ENCODE data around the gene LASP1. TPM values are rescaled to one million over a fixed set of nuclear protein-coding genes. Genes with fewer than 3 reads are reported as not detected.

LASP1 gene
- total RNA-seq, 2 donors from 2014 or later, result 70.3 to 76.1 TPM

GRCh38 chr17:38919316-38920078, 49.6 kb downstream of the LASP1 start:
- H3K4me3 ChIP-seq, result no peak overlapping the region
- peaks cover 24 to 42% of the 10 kb centered on the region in 2 donors for H3K36me3 ChIP-seq (replicated peaks in 1 of 2; ENCODE audit: insufficient read depth in 1 of 2, low read depth in 2 of 2)
- no peak overlapping the region for H3K27ac ChIP-seq
- H3K9me3 ChIP-seq, result no peaks in the 10 kb centered on the region
- TF ChIP-seq POLR2A (IDR thresholded peaks at IDR 0.05) (no peak), CTCF (IDR thresholded peaks at IDR 0.05) (no peak)
- ATAC-seq, result no peak
- WGBS, 2 donors, result 90 to 94% methylated on average over 13 to 16 of the region's 16 CpGs
- H3K4me1 ChIP-seq, result peaks cover 14% of the 10 kb centered on the region
- intact Hi-C loops (cut with DNase I), result no loop called here
- no peaks in the 10 kb centered on the region for H3K27me3 ChIP-seq
- no peak for DNase-seq

GRCh38 chr17:38920374-38921291, 50.8 kb downstream of the LASP1 start:
- intact Hi-C loops (cut with DNase I), result no loop called here
- peaks cover 16 to 31% of the 10 kb centered on the region in 2 donors for H3K36me3 ChIP-seq (replicated peaks in 1 of 2; ENCODE audit: insufficient read depth in 1 of 2, low read depth in 2 of 2)
- H3K27ac ChIP-seq, result no peak overlapping the region
- no peak overlapping the region for H3K4me3 ChIP-seq
- H3K27me3 ChIP-seq, result no peaks in the 10 kb centered on the region
- no peak for DNase-seq
- TF ChIP-seq POLR2A (IDR thresholded peaks at IDR 0.05), result no peak
- no peak for TF ChIP-seq CTCF (IDR thresholded peaks at IDR 0.05)
- H3K4me1 ChIP-seq, result peaks cover 14% of the 10 kb centered on the region
- WGBS, 2 donors, result 86 to 89% methylated on average over 7 to 8 of the region's 9 CpGs
- no peak for ATAC-seq
- H3K9me3 ChIP-seq, result no peaks in the 10 kb centered on the region

- Histone ChIP-seq H3K9me3 (no peaks in the 10 kb centered on the region), H3K36me3 (replicated peaks in 1 of 2; ENCODE audit: insufficient read depth in 1 of 2, low read depth in 2 of 2) (peaks cover 11 to 24% of the 10 kb centered on the region in 2 donors), H3K27ac (peak overlapping the region in 2 of 4 donors; percentile 52 to 64), H3K27me3 (no peaks in the 10 kb centered on the region), H3K4me1 (peaks cover 14% of the 10 kb centered on the region), H3K4me3 (no peak overlapping the region)
- TF ChIP-seq POLR2A (IDR thresholded peaks at IDR 0.05) (no peak), CTCF (IDR thresholded peaks at IDR 0.05) (no peak)
- 73 to 78% methylated on average over 13 of the region's 13 CpGs for WGBS, 2 donors
- intact Hi-C loops (cut with DNase I), result no loop called here
- ATAC-seq (peak; percentile 2), DNase-seq (no peak)
Observed at GRCh38 chr17:38921756-38922411, 52.0 kb downstream of the LASP1 start.

GRCh38 chr17:38922538-38923297, 52.9 kb downstream of the LASP1 start:
- no peaks in the 10 kb centered on the region for H3K27me3 ChIP-seq
- H3K4me1 ChIP-seq, result peaks cover 14% of the 10 kb centered on the region
- peak overlapping the region in 3 of 4 donors; percentile 20 to 64 (median 52) for H3K27ac ChIP-seq
- intact Hi-C loops (cut with DNase I), result no loop called here
- no peak overlapping the region for H3K4me3 ChIP-seq
- no peaks in the 10 kb centered on the region for H3K9me3 ChIP-seq
- peak; percentile 66 to 84 (median 84) for DNase-seq
- TF ChIP-seq CTCF (IDR thresholded peaks at IDR 0.05), result peak in 3 of 7 experiments; percentile 11 to 17 (median 12)
- no peak for TF ChIP-seq POLR2A (IDR thresholded peaks at IDR 0.05)
- WGBS, 2 donors, result 48 to 51% methylated on average over 6 of the region's 6 CpGs
- peaks cover 11 to 18% of the 10 kb centered on the region in 2 donors for H3K36me3 ChIP-seq (replicated peaks in 1 of 2; ENCODE audit: insufficient read depth in 1 of 2, low read depth in 2 of 2)
- peak; percentile 40 for ATAC-seq

Data from body of pancreas (tissue), 4 donors.